Subcutaneous adipose tissue (tissue), 4 donors: ENCODE data around the gene VPS33B. TPM values are rescaled to one million over a fixed set of nuclear protein-coding genes. Genes with fewer than 3 reads are reported as not detected.

Source experiments
- total RNA-seq, 4 donors: library from RNA; depleted of rRNA; stranded (reverse); fragments of >200 nt; gene quantifications; one replicate each; pipeline ENCODE4 v1.1.0, GENCODE V29; 2016
- TF ChIP-seq, protein P1 (sequence below): fragments of 450-650 bp; IDR thresholded peaks from one replicate; pipeline ENCODE4 v1.5.1; 2016; ENCODE audit warnings: low read depth, mild to moderate bottlenecking, control low read depth, antibody characterized with exemption, moderate library complexity

Gene VPS33B
- total RNA-seq, 4 donors from 2014 or later, result 4.9 to 9.4 (median 5.3) TPM

GRCh38 chr15:90959028-90959595 lies 63.3 kb downstream of the VPS33B start:
- TF ChIP-seq, protein P1, sequence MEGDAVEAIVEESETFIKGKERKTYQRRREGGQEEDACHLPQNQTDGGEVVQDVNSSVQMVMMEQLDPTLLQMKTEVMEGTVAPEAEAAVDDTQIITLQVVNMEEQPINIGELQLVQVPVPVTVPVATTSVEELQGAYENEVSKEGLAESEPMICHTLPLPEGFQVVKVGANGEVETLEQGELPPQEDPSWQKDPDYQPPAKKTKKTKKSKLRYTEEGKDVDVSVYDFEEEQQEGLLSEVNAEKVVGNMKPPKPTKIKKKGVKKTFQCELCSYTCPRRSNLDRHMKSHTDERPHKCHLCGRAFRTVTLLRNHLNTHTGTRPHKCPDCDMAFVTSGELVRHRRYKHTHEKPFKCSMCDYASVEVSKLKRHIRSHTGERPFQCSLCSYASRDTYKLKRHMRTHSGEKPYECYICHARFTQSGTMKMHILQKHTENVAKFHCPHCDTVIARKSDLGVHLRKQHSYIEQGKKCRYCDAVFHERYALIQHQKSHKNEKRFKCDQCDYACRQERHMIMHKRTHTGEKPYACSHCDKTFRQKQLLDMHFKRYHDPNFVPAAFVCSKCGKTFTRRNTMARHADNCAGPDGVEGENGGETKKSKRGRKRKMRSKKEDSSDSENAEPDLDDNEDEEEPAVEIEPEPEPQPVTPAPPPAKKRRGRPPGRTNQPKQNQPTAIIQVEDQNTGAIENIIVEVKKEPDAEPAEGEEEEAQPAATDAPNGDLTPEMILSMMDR, result no peak

- TF ChIP-seq, protein P1, result no peak
These were observed 64.6 kb downstream of the VPS33B start for GRCh38 chr15:90957791-90958190.

DNA sequence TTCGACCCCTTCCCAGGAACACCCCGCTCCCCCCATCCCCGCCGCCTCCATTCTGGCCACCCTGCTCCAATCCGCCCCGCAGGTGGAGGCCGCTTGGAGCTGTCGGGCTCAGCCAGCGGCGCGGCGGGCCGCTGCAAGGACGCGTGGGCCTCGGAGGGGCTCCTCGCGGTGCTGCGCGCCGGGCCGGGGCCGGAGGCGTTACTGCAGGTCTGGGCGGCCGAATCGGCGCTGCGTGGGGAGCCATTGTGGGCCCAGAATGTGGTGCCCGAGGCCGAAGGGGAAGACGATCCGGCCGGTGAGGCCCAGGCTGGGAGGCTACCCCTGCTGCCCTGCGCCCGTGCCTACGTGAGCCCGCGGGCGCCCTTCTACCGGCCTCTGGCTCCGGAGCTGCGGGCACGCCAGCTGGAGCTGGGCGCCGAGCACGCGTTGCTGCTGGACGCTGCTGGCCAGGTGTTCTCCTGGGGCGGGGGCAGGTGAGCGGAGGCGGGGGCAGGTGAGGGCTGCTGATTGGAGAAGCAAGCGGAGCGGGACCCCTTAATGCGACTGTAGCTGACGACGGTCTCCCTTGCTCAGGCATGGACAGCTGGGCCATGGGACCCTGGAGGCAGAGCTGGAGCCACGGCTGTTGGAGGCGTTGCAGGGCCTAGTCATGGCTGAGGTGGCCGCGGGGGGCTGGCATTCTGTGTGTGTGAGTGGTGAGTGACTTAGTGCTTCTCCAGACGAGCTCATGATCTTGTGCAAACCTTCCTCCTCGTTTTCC lies 65.2 kb downstream of the VPS33B start:
- TF ChIP-seq, protein P1, result no peak

- TF ChIP-seq, protein P1, result no peak
These were observed 65.9 kb downstream of the VPS33B start for GRCh38 chr15:90956274-90957030.

DNA sequence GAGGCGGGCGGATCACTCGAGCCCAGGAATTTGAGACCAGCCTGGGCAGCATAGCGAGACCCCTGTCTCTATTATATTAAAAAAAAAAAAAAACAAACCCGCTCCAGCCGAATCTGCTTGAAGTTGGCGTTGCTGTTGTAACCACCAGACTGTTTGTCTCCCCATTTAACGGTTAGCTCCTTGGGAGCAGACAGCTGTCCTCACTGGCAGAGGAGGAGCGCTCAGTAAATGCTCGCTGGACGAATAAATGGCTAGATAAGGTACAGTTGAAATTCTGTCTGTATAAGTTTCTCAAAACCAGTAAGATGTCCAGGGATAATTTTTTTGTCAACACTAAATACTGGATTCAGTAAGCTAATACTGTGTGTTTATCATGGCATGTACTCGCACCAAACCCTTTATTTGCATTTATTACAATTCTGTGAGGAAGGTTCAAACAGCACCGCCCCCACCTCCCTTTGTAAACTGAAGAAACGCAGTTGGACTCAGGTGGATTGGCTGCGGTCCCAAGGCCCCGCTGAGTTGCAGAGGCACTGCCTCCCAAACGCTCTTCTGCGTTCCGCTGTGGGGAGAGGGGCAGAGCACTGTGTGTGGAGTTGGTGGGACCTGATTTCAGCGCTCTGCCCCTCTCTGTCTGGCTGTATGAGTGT lies 66.6 kb downstream of the VPS33B start:
- TF ChIP-seq, protein P1, result no peak

GRCh38 chr15:90954712-90955623 lies 67.4 kb downstream of the VPS33B start, which contains the start of gene RCCD1:
RCCD1 (plus strand) TSS chr15:90954884; CDS start chr15:90956735, 1,851 bp downstream.
- TF ChIP-seq, protein P1, result no peak
